Measurements from ENCODE around the gene ELANE.
"Not testable (repeated sequence)": the region's sequence is repeated elsewhere in the genome, so short reads cannot be mapped to it uniquely, and the experiment has no call there.

GRCh38 chr19:853614-854220 lies 1.6 kb downstream of the ELANE start:
- TF ChIP-seq CTCF (conservative IDR thresholded peaks at IDR 0.05; ENCODE audit: low read length); EZH2phosphoT487 (IDR thresholded peaks at IDR 0.05; ENCODE audit: borderline replicate concordance, low read depth, low read length): not testable (repeated sequence)

Measured in OCI-LY7 (cell line).